Epithelial cell of proximal tubule (primary cell): ENCODE results near the gene CCL17. TPM values are rescaled to one million over a fixed set of nuclear protein-coding genes. Genes with fewer than 3 reads are reported as not detected.
A peak's percentile ranks its signal among the peaks of the same experiment; 100 is the strongest.

Experiments used
- DNase-seq: peaks from one replicate; pipeline ENCODE4 v3.0.0-alpha.2; 2011; ENCODE audit warnings: low read depth
- H3K4me3 ChIP-seq: 2 replicates; pipeline ENCODE4 v1.5.1; 2011; ENCODE audit warnings: low read depth, mild to moderate bottlenecking, low read length
- total RNA-seq: library from RNA; depleted of rRNA; stranded (reverse); fragments of >200 nt; gene quantifications from 2 replicates; pipeline ENCODE4 v1.2.3, GENCODE V29; 2015
- TF ChIP-seq, protein P1 (sequence below): conservative IDR thresholded peaks from 2 replicates; pipeline ENCODE4 v1.5.1; 2012; ENCODE audit warnings: low read depth, mild to moderate bottlenecking, low read length

Gene CCL17
- total RNA-seq, 1 donor from 2014 or later, result not detected

DNA sequence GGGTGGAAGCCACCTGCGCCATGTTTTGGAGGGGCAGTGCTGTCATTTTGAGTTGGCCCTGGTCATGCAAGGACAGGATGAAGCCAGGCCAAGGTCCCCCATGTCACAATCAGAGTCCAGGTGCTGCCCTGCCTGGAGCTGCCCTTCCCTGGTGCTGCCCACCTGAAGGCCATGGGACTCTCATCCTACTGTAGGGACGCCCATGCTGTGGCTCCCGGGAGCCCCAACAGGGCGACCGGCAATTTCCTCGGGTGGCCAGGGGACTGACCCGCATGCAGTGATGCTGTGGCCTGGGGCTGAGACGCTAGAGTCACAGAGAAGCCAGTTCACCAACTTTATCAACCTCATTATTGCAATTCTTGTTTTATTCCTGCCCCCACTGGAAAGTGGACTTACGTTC is 8.0 kb downstream of the CCL17 start:
- TF ChIP-seq, protein P1, sequence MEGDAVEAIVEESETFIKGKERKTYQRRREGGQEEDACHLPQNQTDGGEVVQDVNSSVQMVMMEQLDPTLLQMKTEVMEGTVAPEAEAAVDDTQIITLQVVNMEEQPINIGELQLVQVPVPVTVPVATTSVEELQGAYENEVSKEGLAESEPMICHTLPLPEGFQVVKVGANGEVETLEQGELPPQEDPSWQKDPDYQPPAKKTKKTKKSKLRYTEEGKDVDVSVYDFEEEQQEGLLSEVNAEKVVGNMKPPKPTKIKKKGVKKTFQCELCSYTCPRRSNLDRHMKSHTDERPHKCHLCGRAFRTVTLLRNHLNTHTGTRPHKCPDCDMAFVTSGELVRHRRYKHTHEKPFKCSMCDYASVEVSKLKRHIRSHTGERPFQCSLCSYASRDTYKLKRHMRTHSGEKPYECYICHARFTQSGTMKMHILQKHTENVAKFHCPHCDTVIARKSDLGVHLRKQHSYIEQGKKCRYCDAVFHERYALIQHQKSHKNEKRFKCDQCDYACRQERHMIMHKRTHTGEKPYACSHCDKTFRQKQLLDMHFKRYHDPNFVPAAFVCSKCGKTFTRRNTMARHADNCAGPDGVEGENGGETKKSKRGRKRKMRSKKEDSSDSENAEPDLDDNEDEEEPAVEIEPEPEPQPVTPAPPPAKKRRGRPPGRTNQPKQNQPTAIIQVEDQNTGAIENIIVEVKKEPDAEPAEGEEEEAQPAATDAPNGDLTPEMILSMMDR, result no peak
- no peak overlapping the region for H3K4me3 ChIP-seq
- no peak for DNase-seq

DNA sequence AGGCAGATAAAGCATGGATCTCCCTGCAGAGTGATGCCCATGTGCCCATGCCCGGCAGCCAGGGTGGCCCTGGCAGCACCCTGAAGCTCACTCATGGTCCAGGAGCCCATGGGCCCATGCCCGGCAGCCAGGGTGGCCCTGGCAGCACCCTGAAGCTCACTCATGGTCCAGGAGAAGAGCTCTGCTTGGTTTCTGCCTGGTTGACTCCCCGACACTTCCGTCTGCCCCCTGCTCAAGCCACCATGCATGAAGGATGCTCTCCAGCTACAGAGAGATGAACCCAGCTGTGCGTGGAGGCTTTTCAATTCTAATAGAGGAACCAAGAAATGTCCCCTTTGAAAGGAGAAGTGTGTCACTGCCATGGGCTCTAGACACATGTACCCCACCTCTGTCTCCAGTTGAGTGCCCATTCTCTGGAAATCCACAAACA is 8.7 kb downstream of the CCL17 start:
- TF ChIP-seq, protein P1, result no peak
- no peak overlapping the region for H3K4me3 ChIP-seq
- no peak for DNase-seq

DNA sequence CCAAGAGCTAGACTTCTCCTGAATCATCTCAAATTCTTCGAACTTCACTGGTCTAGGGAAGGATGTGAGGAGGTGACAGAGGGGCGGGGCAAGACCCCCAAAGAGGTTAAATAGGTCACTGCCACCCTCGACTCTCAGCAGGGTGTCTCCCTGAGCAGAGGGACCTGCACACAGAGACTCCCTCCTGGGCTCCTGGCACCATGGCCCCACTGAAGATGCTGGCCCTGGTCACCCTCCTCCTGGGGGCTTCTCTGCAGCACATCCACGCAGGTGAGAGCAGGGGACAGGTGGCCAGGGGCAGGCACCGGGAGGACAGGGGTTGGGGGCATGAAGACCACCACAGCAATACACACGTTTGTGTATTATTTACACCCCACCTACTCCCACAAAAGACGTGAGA is 9.2 kb downstream of the CCL17 start:
- DNase-seq, result no peak

DNA sequence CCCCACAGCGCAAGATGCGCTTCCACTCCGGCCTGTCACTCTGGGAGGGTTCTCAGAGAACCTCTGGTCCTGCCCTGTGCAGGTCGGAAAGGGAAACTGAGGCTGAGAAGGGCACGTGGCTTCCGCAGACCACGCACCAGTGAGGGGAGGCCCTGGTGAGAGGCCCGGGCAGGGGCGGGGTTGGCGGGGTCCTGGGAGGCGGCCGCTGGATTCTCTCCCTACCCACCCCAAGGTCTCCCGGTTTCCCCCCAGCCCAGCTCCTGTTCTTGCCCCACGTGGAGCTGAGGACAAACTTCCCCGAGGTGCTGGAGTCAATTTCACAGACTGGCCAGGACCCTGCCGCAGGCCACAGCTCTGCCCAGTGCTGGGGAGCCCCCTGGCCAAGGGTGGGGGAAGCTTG is 11.5 kb downstream of the CCL17 start:
- no peak overlapping the region for H3K4me3 ChIP-seq
- no peak for DNase-seq
- TF ChIP-seq, protein P1, result no peak

More for the DNA sequence above, 9.2 kb downstream of the CCL17 start:
- TF ChIP-seq, protein P1, result no peak
- H3K4me3 ChIP-seq, result no peak overlapping the region

DNA sequence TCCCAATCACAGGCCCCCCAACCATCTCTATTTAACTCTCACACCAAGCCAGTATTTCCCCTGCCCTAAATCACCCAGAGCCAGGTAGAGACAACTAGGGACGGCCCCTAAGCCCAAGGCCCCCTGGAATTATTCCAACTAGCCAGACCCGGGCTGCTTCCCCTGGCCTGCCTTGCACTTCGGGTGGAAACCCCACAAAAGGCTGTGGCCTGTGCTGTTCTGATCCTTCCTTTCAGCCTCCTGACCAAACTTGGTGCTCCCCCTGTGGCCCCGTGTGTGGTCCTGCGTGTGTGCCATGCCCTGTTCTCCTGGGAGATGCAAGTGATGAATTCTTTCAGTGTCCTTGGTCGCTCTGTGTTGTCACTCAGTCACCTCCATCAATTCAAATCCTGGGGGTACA is 14.9 kb downstream of the CCL17 start:
- TF ChIP-seq, protein P1, result no peak
- DNase-seq, result no peak
- H3K4me3 ChIP-seq, result no peak overlapping the region

DNA sequence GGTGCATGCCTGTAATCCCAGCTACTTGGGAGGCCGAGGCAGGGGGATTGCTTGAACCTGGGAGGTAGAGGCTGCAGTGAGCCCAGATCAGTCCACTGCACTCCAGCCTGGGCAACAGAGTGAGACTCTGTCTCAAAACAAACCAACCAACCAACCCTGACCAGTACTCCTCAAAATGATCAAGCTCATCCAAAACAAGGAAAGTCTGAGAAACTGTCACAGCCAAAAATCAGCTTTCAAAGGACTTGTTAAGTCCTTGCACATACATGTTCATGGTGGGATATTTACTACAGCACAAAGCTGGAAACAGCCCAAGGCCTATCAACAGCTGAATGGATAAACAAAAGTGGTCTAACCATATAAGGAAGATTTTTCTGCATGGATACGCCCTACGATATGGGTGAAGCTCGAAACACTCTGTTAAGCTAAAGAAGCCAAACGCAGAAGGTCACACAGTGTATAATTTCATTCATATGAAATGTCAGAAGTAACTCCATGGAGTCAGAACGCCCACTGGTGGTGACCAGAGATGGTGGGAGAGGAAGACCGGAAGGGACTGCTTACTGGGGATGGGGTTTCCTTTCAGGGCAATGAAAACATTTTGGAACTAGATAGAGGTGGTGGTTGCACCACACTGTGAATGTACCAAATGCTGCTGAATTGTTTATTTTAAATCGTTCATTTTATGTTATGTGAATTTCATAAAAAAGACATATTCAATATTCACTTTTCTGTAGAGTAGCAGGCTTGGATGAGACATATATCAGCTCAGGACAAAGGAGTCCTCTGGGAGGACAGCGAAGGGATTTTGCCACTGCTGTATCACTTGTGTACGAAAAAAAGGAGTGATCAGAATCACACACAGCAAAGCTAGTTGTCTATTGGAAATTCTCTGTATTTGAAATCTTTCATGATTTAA is 17.7 kb downstream of the CCL17 start:
- DNase-seq, result no peak
- TF ChIP-seq, protein P1, result peak; percentile 76
- H3K4me3 ChIP-seq, result no peak overlapping the region

DNA sequence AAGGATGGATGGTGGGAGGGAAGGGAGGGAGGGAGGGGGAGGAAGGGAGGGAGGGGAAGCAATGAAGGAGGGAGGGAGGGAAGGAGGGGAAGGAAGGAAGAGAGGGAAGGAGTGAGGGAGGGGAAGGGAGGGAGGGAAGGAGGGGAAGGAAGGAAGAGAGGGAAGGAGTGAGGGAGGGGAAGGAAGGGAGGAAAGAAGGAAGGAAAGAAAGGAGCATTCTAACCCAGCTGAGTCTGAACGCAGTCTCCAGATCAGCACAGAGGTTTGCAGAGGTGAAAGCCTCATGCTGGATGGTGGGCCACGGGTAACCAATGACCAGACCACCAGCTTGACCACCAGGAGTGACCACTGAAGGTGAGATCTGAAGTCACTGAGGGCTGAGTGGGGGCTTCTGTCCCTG is 18.6 kb downstream of the CCL17 start:
- no peak for DNase-seq
- TF ChIP-seq, protein P1, result no peak
- no peak overlapping the region for H3K4me3 ChIP-seq
